SKM-1 (cell line): ENCODE measurements around the gene METTL9.
"Not testable (repeated sequence)": the region's sequence is repeated elsewhere in the genome, so short reads cannot be mapped to it uniquely, and the experiment has no call there.

Experiments used
- DNase-seq: peaks from one replicate; lab custom pipeline; 2025; ENCODE audit not compliant: unreplicated experiment; lab: John Stamatoyannopoulos, UW

Gene METTL9

GRCh38 chr16:21610006-21610544, 10.7 kb downstream of the METTL9 start:
- no peak for DNase-seq

DNA sequence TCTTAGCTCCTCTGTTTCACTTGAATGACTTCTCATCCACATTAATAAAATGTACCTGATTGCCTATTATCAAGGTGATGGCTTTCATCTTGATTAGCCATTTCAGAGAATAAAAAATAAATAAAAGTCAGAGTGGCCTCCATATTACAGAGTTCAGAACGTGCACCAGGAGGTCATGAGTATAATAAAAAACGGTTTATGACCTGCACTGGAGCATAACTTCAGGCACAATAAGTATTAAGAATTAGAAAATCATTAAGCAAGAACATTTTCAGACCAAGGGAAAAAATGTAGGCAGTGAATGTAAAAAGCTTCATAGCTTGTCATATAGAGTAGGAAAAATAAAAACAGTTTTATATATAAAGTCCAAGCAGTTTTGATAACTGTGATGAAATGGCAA, 11.4 kb downstream of the METTL9 start:
- no peak for DNase-seq

- no peak for DNase-seq
These were observed 11.8 kb downstream of the METTL9 start for GRCh38 chr16:21611198-21611555.

- no peak for DNase-seq
These were observed 12.4 kb downstream of the METTL9 start for GRCh38 chr16:21611556-21612384.

GRCh38 chr16:21613361-21613760, 14.0 kb downstream of the METTL9 start:
- DNase-seq, result no peak

GRCh38 chr16:21613781-21614180, 14.4 kb downstream of the METTL9 start:
- no peak for DNase-seq

DNA sequence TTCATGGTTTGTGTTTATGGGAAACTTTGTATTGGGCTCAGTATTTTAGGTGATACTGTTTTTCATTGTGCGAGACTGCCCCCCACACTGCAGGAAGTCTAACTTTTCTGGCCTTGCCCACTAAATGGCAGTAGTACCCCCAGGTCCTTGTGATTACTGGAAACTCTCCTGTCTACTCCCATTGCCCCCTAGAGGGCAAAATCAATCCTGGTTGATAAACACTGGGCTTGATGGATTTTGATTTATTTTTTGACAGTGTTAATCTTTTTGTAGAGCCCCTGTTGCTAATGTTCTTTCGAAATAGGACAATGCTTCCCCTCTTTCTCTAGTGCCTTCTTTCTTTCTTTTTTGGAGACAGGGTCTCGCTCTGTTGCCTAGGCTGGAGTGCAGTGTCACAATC, 15.5 kb downstream of the METTL9 start:
- DNase-seq, result no peak

- DNase-seq, result no peak
These were observed 18.2 kb downstream of the METTL9 start for GRCh38 chr16:21617607-21618006.

GRCh38 chr16:21618281-21618680, 18.9 kb downstream of the METTL9 start:
- no peak for DNase-seq

DNA sequence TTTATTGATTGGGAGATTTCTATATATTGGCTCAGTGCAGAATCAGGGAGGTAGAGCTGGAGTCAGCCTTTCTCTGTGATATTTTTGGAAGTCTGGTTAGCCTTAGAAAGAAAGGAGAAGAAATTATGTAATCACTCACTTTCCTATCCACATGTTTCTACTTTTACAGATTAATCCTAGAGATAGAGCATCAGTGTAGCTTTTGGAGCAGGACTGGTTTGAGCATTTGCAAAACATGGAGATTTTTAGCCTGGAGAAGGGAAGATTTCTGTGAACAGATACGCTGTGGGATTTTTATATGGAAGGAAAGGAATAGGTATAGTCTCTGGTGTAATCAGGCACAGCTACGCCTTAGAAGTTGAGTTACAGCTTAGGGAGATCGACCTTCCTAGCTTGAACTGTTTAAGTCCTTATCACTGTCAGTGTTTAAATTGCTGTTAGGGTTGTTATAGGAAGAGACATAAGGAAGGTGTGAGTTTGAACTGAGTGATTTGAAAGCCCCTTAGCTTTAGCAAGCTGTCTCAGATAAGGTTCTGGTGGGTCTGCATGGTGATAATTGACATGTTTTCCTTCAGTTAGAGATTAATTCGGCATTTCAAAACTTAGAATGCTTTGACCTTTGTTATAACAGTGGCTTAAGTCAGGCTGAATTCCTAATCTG, 20.5 kb downstream of the METTL9 start:
- DNase-seq, result no peak

GRCh38 chr16:21620592-21620991, 21.2 kb downstream of the METTL9 start:
- DNase-seq, result no peak

DNA sequence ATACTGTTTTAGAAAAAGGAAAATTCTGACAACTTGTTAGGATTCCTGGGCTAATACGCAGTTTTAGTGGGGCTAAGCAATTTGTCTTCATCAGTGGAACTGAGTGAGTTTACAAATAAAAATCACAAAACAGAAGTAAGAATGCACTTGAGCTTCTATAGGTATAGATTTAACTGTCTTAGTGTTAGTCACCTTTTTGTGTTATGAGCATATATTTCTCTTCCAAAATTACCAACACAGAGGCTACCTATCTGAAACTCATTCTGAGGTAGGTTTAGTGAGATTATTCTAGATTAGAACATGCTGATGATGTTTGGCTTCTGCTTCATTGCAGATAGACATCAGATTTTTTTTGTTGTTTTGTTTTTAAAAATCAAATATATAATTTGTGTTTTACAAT, 23.2 kb downstream of the METTL9 start:
- no peak for DNase-seq

DNA sequence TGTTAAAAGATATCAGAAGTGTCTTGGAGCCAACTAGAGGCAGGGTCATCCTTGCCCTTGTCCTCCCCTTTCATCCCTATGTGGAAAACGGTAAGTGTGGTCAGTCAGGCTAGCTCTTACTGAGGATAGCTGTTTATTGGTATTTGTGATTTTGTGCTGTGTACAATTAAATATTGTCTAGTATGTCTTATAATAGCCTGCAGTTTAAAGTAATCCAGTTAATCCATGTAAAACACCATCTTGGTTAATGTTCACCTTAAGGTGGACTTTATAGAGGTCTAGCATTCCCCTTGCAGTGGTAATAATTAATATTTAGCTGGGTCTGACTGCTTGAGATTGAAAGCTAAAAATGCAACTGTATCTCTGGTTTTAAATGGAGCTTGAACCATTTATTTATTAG, 25.6 kb downstream of the METTL9 start:
- DNase-seq, result no peak

- no peak for DNase-seq
These were observed 27.4 kb downstream of the METTL9 start for GRCh38 chr16:21626659-21627277.

GRCh38 chr16:21628121-21628726, 28.8 kb downstream of the METTL9 start:
- DNase-seq, result no peak

DNA sequence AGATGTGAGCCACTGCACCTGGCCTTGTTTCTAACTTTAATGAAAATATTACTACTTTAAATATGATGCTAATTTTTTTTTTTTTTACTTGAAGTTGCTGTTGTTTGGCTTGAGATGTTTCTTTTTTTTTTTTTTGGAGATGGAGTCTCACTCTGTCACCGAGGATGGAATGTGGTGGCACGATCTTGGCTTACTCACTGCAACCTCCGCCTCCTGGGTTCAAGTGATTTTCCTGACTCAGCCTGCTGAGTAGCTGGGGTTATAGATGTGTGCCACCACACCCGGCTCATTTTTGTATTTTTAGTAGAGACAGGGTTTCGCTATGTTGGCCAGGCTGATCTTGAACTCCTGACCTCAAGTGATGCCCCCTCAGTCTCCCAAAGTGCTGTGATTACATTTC, 29.4 kb downstream of the METTL9 start:
- DNase-seq, result no peak

- not testable (repeated sequence) for DNase-seq
These were observed 30.5 kb downstream of the METTL9 start for GRCh38 chr16:21629616-21630539.

DNA sequence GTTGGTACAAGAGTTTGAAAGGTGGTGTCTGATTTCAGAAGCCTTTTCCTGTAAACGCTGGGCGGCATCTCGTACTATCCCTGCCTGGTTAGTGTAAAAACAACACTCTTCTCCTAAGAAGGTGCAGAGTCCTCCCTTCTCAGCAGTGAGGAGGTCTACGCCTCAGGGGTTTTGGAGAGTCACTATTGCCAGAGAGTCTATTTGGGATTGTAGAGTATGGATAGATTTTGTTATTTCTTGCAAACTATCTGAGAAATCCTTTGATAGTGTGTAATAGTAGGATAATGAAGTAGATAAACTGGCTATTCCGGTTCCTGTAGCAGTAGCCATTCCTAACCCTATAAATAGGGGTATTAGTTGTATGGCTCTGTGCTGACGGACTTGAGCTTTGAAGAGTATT, 31.5 kb downstream of the METTL9 start:
- DNase-seq, result not testable (repeated sequence)

DNA sequence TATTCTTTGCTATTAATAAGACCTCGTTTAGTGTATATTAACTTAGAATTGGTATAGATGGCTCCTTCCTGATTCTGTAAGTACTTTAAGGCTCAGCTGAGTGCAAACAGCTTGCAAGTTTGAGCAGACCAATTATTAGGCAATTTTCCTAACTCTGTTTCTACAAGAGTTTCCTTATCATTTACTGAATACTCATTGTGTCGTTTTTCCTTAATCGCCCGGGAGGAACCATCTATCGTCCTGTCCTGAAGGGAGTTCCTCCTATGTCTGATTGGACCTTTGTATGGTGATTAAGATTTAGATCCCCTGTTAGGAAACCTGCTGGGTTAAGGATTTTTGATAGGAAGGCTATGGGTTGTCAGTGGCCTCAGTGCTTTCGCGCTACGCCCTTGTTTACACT, 32.0 kb downstream of the METTL9 start:
- DNase-seq, result not testable (repeated sequence)

DNA sequence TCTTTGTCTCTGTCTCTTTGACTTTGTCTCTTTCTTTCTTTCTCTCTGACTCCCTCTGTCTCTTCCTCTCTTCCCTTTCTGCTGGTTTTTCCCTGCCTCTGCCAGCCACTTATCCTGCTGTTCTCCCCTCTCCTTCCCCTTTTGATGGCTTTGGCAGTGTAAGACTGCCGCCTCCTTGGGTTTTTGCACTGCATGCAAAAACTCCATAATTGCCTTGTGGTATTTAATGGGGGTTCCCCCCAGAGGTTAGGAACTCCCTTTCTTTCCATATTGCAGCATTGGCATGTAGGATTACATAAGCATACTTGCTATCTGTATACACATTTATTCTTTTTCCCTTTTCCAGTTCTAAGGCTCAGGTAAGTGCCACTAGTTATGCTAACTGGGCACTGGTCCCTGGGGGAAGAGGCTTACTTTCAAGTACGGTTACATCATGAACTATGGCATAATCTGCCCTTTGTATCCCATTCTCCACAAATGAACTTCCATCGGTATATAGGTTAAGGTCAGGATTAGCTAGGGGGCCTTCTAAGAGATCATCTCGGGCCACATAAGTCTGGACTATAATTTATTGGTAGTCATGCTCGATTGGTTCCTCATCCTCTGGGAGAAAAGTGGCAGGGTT, 32.7 kb downstream of the METTL9 start:
- DNase-seq, result not testable (repeated sequence)
